ENCODE results near the gene BRINP2. TPM values are rescaled to one million over a fixed set of nuclear protein-coding genes. Genes with fewer than 3 reads are reported as not detected.

Gene BRINP2
- total and polyA plus RNA-seq, 2 of the 13 experiments (the other 11 are each of a cell fraction or from before 2014, with no cell fraction given): 0.08 to 0.20 TPM

DNA sequence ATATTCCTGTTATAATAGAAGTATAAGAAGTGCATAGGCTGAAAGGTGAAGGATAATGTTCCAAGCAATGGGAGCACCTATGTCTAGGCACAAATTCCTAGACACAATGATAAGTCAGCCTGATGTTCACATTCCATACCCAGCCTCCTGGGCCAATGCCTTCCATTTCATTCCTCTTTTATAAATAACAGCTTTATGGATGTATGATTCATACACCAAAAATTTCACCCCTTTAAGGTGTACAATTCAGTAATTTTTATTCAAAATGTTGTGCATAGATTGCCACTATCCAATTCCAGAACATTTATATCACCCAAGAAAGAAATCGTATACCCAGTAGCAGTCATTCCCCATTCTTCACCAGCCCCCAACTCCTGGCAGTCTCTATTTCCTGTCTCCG is 118.8 kb downstream of the BRINP2 start:
- H3K79me2 ChIP-seq (ENCODE audit: insufficient read depth, low read length): no peaks in the 10 kb centered on the region
- BruUV-seq (replicated peaks): no TSS peak
- POLR2A ChIA-PET: no interaction called here
- TF ChIP-seq ZNF746 (CRISPR knock-in tag; IDR thresholded peaks at IDR 0.05) (no peak), FOXM1 (CRISPR knock-in tag; IDR thresholded peaks at IDR 0.05) (no peak), MAFK (conservative IDR thresholded peaks at IDR 0.05 in 1 of 2, IDR thresholded peaks at IDR 0.05 in 1 of 2; ENCODE audit: low read length in 2 of 2) (no peak), MYC (CRISPR knock-in tag; IDR thresholded peaks at IDR 0.05; ENCODE audit: borderline replicate concordance) (no peak), POLR2AphosphoS2 (IDR thresholded peaks at IDR 0.05; ENCODE audit: low read depth, low read length) (no peak), ZNF382 (CRISPR knock-in tag; IDR thresholded peaks at IDR 0.05; ENCODE audit: borderline replicate concordance) (no peak), FOXA1 (IDR thresholded peaks at IDR 0.05) (no peak), FOXA1 (CRISPR knock-in tag; IDR thresholded peaks at IDR 0.05) (no peak), SMARCC2 (IDR thresholded peaks at IDR 0.05) (no peak), TBL1XR1 (IDR thresholded peaks at IDR 0.05; ENCODE audit: borderline replicate concordance, low read length, partially characterized antibody) (no peak)
- TF ChIP-seq, protein P1, sequence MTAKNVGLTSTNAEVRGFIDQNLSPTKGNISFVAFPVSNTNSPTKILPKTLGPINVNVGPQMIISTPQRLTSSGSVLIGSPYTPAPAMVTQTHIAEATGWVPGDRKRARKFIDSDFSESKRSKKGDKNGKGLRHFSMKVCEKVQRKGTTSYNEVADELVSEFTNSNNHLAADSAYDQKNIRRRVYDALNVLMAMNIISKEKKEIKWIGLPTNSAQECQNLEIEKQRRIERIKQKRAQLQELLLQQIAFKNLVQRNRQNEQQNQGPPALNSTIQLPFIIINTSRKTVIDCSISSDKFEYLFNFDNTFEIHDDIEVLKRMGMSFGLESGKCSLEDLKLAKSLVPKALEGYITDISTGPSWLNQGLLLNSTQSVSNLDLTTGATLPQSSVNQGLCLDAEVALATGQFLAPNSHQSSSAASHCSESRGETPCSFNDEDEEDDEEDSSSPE (CRISPR knock-in tag; IDR thresholded peaks at IDR 0.05): no peak
- TF ChIP-seq, protein P2, sequence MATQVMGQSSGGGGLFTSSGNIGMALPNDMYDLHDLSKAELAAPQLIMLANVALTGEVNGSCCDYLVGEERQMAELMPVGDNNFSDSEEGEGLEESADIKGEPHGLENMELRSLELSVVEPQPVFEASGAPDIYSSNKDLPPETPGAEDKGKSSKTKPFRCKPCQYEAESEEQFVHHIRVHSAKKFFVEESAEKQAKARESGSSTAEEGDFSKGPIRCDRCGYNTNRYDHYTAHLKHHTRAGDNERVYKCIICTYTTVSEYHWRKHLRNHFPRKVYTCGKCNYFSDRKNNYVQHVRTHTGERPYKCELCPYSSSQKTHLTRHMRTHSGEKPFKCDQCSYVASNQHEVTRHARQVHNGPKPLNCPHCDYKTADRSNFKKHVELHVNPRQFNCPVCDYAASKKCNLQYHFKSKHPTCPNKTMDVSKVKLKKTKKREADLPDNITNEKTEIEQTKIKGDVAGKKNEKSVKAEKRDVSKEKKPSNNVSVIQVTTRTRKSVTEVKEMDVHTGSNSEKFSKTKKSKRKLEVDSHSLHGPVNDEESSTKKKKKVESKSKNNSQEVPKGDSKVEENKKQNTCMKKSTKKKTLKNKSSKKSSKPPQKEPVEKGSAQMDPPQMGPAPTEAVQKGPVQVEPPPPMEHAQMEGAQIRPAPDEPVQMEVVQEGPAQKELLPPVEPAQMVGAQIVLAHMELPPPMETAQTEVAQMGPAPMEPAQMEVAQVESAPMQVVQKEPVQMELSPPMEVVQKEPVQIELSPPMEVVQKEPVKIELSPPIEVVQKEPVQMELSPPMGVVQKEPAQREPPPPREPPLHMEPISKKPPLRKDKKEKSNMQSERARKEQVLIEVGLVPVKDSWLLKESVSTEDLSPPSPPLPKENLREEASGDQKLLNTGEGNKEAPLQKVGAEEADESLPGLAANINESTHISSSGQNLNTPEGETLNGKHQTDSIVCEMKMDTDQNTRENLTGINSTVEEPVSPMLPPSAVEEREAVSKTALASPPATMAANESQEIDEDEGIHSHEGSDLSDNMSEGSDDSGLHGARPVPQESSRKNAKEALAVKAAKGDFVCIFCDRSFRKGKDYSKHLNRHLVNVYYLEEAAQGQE (IDR thresholded peaks at IDR 0.05; ENCODE audit: borderline replicate concordance in 1 of 2, low read depth in 1 of 2, low read length in 2 of 2): no peak
- TF ChIP-seq, protein P3, sequence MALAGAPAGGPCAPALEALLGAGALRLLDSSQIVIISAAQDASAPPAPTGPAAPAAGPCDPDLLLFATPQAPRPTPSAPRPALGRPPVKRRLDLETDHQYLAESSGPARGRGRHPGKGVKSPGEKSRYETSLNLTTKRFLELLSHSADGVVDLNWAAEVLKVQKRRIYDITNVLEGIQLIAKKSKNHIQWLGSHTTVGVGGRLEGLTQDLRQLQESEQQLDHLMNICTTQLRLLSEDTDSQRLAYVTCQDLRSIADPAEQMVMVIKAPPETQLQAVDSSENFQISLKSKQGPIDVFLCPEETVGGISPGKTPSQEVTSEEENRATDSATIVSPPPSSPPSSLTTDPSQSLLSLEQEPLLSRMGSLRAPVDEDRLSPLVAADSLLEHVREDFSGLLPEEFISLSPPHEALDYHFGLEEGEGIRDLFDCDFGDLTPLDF (CRISPR knock-in tag; IDR thresholded peaks at IDR 0.05): no peak
- TF ChIP-seq, protein P4, sequence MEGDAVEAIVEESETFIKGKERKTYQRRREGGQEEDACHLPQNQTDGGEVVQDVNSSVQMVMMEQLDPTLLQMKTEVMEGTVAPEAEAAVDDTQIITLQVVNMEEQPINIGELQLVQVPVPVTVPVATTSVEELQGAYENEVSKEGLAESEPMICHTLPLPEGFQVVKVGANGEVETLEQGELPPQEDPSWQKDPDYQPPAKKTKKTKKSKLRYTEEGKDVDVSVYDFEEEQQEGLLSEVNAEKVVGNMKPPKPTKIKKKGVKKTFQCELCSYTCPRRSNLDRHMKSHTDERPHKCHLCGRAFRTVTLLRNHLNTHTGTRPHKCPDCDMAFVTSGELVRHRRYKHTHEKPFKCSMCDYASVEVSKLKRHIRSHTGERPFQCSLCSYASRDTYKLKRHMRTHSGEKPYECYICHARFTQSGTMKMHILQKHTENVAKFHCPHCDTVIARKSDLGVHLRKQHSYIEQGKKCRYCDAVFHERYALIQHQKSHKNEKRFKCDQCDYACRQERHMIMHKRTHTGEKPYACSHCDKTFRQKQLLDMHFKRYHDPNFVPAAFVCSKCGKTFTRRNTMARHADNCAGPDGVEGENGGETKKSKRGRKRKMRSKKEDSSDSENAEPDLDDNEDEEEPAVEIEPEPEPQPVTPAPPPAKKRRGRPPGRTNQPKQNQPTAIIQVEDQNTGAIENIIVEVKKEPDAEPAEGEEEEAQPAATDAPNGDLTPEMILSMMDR (CRISPR knock-in tag; IDR thresholded peaks at IDR 0.05): no peak
- TF ChIP-seq, protein P5, sequence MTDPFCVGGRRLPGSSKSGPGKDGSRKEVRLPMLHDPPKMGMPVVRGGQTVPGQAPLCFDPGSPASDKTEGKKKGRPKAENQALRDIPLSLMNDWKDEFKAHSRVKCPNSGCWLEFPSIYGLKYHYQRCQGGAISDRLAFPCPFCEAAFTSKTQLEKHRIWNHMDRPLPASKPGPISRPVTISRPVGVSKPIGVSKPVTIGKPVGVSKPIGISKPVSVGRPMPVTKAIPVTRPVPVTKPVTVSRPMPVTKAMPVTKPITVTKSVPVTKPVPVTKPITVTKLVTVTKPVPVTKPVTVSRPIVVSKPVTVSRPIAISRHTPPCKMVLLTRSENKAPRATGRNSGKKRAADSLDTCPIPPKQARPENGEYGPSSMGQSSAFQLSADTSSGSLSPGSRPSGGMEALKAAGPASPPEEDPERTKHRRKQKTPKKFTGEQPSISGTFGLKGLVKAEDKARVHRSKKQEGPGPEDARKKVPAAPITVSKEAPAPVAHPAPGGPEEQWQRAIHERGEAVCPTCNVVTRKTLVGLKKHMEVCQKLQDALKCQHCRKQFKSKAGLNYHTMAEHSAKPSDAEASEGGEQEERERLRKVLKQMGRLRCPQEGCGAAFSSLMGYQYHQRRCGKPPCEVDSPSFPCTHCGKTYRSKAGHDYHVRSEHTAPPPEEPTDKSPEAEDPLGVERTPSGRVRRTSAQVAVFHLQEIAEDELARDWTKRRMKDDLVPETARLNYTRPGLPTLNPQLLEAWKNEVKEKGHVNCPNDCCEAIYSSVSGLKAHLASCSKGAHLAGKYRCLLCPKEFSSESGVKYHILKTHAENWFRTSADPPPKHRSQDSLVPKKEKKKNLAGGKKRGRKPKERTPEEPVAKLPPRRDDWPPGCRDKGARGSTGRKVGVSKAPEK (CRISPR knock-in tag; IDR thresholded peaks at IDR 0.05; ENCODE audit: borderline replicate concordance): no peak

More for the DNA sequence above, 118.8 kb downstream of the BRINP2 start:
- Histone ChIP-seq H3K4me2 (ENCODE audit: low read depth, low read length) (no peak overlapping the region), H3K9ac (ENCODE audit: insufficient read depth, low read depth, low read length) (no peak overlapping the region), H2AFZ (ENCODE audit: low read length) (no peak overlapping the region), H3K27ac (ENCODE audit: extremely low read length, insufficient read depth, low read length) (no peak overlapping the region), H3K4me1 (ENCODE audit: insufficient read depth, low read length) (no peaks in the 10 kb centered on the region), H3K27me3 (ENCODE audit: control insufficient read depth in 1 of 2, insufficient read depth in 2 of 2, low read length in 2 of 2) (no peaks in the 10 kb centered on the region; a peak in 1 of 5 replicates), H4K20me1 (ENCODE audit: insufficient read depth, low read length) (no peaks in the 10 kb centered on the region), H3K9me3 (ENCODE audit: low read length) (no peaks in the 10 kb centered on the region), H3K4me3 (replicated peaks in 1 of 3; ENCODE audit: insufficient read depth in 1 of 3, low read depth in 2 of 3, low read length in 3 of 3) (no peak overlapping the region), H3K36me3 (replicated peaks in 1 of 2; ENCODE audit: control insufficient read depth in 1 of 2, insufficient read depth in 2 of 2, low read length in 2 of 2) (no peaks in the 10 kb centered on the region)
- DNase-seq (ENCODE audit: low spot score) (no peak), FAIRE-seq (no peak), ATAC-seq (no peak)
- in situ Hi-C loops (cut with HindIII; ENCODE audit: extremely low pct_ligation_motif_present, low pct_unique_long_range_greater_than_20kb) (no loop called here), intact Hi-C loops (cut with micrococcal nuclease; ENCODE audit: unreplicated experiment) (no loop called here)
- 2% methylated on average over 2 of the region's 2 CpGs for WGBS (ENCODE audit: low lambda C conversion rate)
- CTCF ChIA-PET (ENCODE audit: low intra/inter-chr PET ratio, low total read pairs): no interaction called here
